Loucy (cell line): Measurements from ENCODE around the gene BMP6.

Experiments
- EZH2phosphoT487 ChIP-seq: fragments of 200-600 bp; IDR thresholded peaks from 2 replicates; pipeline ENCODE4 v1.6.1; 2018; ENCODE audit warnings: antibody characterized with exemption, mild to moderate bottlenecking, moderate library complexity, borderline replicate concordance
- TF ChIP-seq, protein P1 (sequence below): fragments of 200-600 bp; sonication (generic); conservative IDR thresholded peaks from 2 replicates; pipeline ENCODE4 v1.5.1; 2014; ENCODE audit warnings: mild to moderate bottlenecking, antibody characterized with exemption, low read length

DNA sequence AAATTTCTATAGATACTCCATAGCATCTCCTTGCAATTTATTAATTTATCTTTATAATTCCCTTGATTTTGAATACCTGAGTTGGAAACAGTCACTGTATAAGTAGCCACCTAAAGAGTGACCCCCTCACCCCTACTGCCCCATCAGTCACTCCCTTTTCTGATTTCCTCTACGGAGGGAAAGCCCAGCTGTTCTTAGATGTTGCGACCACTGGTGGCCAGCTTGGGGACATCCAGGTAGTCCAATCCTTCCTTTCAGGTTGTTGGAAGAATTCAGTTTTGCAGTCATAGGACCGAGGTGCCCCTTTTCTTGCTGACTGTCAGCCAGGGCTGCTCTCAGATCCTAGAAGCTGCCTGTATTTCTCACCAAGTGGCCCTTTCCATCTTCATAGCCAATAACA lies 87.8 kb downstream of the BMP6 start:
- TF ChIP-seq, protein P1, sequence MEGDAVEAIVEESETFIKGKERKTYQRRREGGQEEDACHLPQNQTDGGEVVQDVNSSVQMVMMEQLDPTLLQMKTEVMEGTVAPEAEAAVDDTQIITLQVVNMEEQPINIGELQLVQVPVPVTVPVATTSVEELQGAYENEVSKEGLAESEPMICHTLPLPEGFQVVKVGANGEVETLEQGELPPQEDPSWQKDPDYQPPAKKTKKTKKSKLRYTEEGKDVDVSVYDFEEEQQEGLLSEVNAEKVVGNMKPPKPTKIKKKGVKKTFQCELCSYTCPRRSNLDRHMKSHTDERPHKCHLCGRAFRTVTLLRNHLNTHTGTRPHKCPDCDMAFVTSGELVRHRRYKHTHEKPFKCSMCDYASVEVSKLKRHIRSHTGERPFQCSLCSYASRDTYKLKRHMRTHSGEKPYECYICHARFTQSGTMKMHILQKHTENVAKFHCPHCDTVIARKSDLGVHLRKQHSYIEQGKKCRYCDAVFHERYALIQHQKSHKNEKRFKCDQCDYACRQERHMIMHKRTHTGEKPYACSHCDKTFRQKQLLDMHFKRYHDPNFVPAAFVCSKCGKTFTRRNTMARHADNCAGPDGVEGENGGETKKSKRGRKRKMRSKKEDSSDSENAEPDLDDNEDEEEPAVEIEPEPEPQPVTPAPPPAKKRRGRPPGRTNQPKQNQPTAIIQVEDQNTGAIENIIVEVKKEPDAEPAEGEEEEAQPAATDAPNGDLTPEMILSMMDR: no peak
- TF ChIP-seq EZH2phosphoT487: no peak
